Measurements from ENCODE around the gene ISL2. TPM values are rescaled to one million over a fixed set of nuclear protein-coding genes. Genes with fewer than 3 reads are reported as not detected.

ISL2 gene
- polyA plus RNA-seq, 2 of the 4 experiments (the other 2 are of a cell fraction): 2.6 to 3.2 TPM

DNA sequence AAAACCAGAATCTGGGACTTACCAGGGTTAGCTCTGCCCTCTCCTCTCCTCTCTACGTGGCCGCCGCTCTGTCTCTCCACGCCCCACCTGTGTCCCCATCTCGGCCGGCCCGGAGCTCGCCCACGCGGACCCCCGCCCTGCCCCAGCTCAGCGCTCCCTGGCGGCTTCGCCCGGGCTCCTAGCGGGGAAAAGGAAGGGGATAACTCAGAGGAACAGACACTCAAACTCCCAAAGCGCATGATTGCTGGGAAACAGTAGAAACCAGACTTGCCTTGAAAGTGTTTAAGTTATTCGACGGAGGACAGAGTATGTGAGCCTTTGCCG lies 5.4 kb downstream of the ISL2 start (continued):
- TF ChIP-seq, protein P1, sequence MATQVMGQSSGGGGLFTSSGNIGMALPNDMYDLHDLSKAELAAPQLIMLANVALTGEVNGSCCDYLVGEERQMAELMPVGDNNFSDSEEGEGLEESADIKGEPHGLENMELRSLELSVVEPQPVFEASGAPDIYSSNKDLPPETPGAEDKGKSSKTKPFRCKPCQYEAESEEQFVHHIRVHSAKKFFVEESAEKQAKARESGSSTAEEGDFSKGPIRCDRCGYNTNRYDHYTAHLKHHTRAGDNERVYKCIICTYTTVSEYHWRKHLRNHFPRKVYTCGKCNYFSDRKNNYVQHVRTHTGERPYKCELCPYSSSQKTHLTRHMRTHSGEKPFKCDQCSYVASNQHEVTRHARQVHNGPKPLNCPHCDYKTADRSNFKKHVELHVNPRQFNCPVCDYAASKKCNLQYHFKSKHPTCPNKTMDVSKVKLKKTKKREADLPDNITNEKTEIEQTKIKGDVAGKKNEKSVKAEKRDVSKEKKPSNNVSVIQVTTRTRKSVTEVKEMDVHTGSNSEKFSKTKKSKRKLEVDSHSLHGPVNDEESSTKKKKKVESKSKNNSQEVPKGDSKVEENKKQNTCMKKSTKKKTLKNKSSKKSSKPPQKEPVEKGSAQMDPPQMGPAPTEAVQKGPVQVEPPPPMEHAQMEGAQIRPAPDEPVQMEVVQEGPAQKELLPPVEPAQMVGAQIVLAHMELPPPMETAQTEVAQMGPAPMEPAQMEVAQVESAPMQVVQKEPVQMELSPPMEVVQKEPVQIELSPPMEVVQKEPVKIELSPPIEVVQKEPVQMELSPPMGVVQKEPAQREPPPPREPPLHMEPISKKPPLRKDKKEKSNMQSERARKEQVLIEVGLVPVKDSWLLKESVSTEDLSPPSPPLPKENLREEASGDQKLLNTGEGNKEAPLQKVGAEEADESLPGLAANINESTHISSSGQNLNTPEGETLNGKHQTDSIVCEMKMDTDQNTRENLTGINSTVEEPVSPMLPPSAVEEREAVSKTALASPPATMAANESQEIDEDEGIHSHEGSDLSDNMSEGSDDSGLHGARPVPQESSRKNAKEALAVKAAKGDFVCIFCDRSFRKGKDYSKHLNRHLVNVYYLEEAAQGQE (IDR thresholded peaks at IDR 0.05): no peak
- TF ChIP-seq RFX5 (IDR thresholded peaks at IDR 0.05): no peak

DNA sequence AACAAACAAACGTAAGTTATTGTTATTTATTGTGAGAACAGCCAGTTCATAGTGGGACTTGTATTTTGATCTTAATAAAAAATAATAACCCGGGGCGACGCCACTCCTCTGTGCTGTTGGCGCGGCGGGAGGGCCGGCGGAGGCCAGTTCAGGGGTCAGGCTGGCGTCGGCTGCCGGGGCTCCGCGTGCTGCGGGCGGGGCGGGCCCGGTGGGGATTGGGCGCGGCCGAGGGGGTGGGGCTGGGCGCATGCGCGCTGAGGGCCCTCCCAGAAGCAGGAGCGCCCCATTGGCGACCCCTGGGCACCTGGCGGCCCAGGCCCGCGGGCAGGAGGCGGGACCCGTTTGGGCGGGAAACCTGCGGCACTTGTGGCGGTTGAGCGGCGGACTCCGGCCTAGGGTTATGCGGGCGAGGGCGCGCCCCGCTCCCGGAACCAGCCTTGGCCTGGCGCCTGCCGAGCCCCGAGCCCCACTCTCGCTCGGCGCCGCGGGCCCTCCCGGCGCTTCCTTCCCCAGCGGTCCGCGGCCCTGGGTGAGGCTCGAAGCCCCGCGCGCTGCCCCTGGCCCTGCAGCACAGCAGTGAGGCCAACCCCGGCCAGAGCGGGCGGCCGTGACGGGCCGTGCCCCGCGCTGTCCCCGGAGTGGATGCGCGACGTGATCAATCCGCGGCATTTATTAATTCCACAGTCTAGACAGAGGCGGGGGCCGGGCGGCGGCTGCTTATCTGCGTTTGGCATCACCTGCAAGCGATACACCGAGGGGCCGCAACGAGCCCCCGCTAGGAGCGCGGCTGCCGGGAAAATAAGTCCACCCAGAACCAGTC lies 6.0 kb downstream of the ISL2 start:
- H3K4me2 ChIP-seq: no peak overlapping the region
- no peak overlapping the region for H3K27ac ChIP-seq
- FAIRE-seq: no peak
- H3K4me3 ChIP-seq: no peak overlapping the region
- WGBS (ENCODE audit: missing lambda C conversion rate): 97% methylated on average over 77 of the region's 87 CpGs
- POLR2A ChIA-PET: no interaction called here
- CTCF ChIA-PET: interaction anchor here (0.6 to 2.4 kb wide), 3 partner anchors 13 to 498 kb away, joined by 3 to 8 read pairs (median 3); no protein-coding TSS in a partner anchor
- H3K4me1 ChIP-seq: peaks cover 8% of the 10 kb centered on the region; the same call in 2 of the 3 replicates
- ATAC-seq: no peak
- H3K9me3 ChIP-seq: no peaks in the 10 kb centered on the region
- no peak for TF ChIP-seq RNF2 (IDR thresholded peaks at IDR 0.05; ENCODE audit: borderline replicate concordance, low read depth)
- no peak for TF ChIP-seq GATA3 (IDR thresholded peaks at IDR 0.05; ENCODE audit: borderline replicate concordance)
- TF ChIP-seq, protein P2, sequence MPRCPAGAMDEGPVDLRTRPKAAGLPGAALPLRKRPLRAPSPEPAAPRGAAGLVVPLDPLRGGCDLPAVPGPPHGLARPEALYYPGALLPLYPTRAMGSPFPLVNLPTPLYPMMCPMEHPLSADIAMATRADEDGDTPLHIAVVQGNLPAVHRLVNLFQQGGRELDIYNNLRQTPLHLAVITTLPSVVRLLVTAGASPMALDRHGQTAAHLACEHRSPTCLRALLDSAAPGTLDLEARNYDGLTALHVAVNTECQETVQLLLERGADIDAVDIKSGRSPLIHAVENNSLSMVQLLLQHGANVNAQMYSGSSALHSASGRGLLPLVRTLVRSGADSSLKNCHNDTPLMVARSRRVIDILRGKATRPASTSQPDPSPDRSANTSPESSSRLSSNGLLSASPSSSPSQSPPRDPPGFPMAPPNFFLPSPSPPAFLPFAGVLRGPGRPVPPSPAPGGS (IDR thresholded peaks at IDR 0.05): no peak
- TF ChIP-seq BHLHE40 (IDR thresholded peaks at IDR 0.05; ENCODE audit: low read depth, low read length): no peak
- TF ChIP-seq ESRRA (IDR thresholded peaks at IDR 0.05; ENCODE audit: borderline replicate concordance, low read length): no peak
- TF ChIP-seq HOXB5 (CRISPR knock-in tag; IDR thresholded peaks at IDR 0.05): no peak
- no peak for TF ChIP-seq CBX8 (IDR thresholded peaks at IDR 0.05)
- no peak for TF ChIP-seq RFX5 (IDR thresholded peaks at IDR 0.05)
- no peak for TF ChIP-seq CHD4 (IDR thresholded peaks at IDR 0.05; ENCODE audit: borderline replicate concordance)
- DNase-seq (ENCODE audit: low read depth in 1 of 2, low spot score in 1 of 2): no peak

DNA sequence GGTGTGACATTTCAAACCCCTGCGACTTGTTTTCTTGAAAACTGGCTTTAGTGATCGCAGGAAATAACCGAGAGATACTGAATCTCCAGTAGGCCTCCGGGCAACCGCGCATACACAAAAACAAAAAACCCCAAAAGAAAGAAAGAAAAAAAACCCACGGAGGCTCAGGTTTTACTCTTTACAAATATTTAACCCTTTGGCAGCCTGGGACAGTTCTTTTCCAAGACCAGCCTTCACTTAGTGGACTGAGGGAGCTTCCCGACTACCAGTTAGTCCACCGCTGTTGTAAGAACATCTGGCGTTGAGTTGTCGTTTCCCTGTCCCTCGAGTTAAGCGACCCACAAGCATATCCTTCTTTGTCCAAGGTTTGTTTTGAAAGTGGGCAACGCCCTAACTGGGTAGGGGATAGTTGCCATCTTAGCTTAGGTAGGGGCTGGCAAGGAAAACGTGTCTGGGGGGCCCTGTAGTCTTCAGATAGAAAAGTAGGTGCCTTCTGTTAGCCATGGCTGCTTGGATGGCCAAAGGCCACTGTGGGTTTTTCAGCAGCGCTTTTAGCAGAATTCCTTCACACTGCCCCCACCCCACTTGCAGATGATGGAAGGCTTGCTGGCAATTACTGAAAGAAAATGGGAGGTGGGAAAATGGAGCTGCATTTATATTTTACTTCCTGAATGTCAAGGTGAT lies 6.9 kb downstream of the ISL2 start:
- no peak for FAIRE-seq

More for the DNA sequence above, 6.9 kb downstream of the ISL2 start:
- Histone ChIP-seq H3K4me1 (peaks cover 2% of the 10 kb centered on the region; the same call in 1 of the 3 replicates), H3K4me2 (no peak overlapping the region), H3K9me3 (no peaks in the 10 kb centered on the region), H3K27ac (no peak overlapping the region), H3K4me3 (no peak overlapping the region)
- ATAC-seq (no peak), DNase-seq (ENCODE audit: low read depth in 1 of 2, low spot score in 1 of 2) (no peak)
- 87% methylated on average over 16 of the region's 16 CpGs for WGBS (ENCODE audit: missing lambda C conversion rate)
- POLR2A ChIA-PET: no interaction called here
- TF ChIP-seq ZC3H11A (IDR thresholded peaks at IDR 0.05): no peak
- no peak for TF ChIP-seq POLR2AphosphoS2 (conservative IDR thresholded peaks at IDR 0.05; ENCODE audit: low read length)
- no peak for TF ChIP-seq EP300 (IDR thresholded peaks at IDR 0.05)
- TF ChIP-seq MAZ (IDR thresholded peaks at IDR 0.05; ENCODE audit: borderline replicate concordance, low read depth, low read length): no peak
- TF ChIP-seq NR3C1 (IDR thresholded peaks at IDR 0.05): no peak
- no peak for TF ChIP-seq CEBPB (IDR thresholded peaks at IDR 0.05)
- TF ChIP-seq POLR2A (IDR thresholded peaks at IDR 0.05; ENCODE audit: low read length): no peak
- TF ChIP-seq KDM1A (IDR thresholded peaks at IDR 0.05; ENCODE audit: low read depth): no peak
- TF ChIP-seq, protein P2 (IDR thresholded peaks at IDR 0.05): no peak
- no peak for TF ChIP-seq MAFK (IDR thresholded peaks at IDR 0.05; ENCODE audit: partially characterized antibody)
- no peak for TF ChIP-seq JUN (IDR thresholded peaks at IDR 0.05)
- TF ChIP-seq MYC (IDR thresholded peaks at IDR 0.05; ENCODE audit: borderline replicate concordance, low read length): no peak
- TF ChIP-seq, protein P3, sequence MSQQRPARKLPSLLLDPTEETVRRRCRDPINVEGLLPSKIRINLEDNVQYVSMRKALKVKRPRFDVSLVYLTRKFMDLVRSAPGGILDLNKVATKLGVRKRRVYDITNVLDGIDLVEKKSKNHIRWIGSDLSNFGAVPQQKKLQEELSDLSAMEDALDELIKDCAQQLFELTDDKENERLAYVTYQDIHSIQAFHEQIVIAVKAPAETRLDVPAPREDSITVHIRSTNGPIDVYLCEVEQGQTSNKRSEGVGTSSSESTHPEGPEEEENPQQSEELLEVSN (IDR thresholded peaks at IDR 0.05; ENCODE audit: borderline replicate concordance, low read depth): no peak
- TF ChIP-seq CBX8 (IDR thresholded peaks at IDR 0.05): no peak
- TF ChIP-seq, protein P4, sequence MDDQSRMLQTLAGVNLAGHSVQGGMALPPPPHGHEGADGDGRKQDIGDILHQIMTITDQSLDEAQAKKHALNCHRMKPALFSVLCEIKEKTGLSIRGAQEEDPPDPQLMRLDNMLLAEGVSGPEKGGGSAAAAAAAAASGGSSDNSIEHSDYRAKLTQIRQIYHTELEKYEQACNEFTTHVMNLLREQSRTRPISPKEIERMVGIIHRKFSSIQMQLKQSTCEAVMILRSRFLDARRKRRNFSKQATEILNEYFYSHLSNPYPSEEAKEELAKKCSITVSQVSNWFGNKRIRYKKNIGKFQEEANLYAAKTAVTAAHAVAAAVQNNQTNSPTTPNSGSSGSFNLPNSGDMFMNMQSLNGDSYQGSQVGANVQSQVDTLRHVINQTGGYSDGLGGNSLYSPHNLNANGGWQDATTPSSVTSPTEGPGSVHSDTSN (IDR thresholded peaks at IDR 0.05): no peak
- no peak for TF ChIP-seq PHF8 (IDR thresholded peaks at IDR 0.05; ENCODE audit: borderline replicate concordance, low read depth)
- TF ChIP-seq RNF2 (IDR thresholded peaks at IDR 0.05; ENCODE audit: borderline replicate concordance, low read depth): no peak
- CTCF ChIA-PET: interaction anchor here (0.7 to 2.9 kb wide), 2 partner anchors 13 to 37 kb away, joined by 5 to 11 read pairs; no protein-coding TSS in a partner anchor
